GM23248 (cell line): ENCODE data around the gene NPC1.

ENCODE experiments used
- EZH2 ChIP-seq: fragments of 200-600 bp; sonication (generic); IDR thresholded peaks from 2 replicates; pipeline ENCODE4 v1.6.1; 2018; ENCODE audit warnings: antibody characterized with exemption, mild to moderate bottlenecking; ENCODE audit not compliant: insufficient read depth, poor library complexity, severe bottlenecking
- EZH2phosphoT487 ChIP-seq: fragments of 200-600 bp; sonication (generic); IDR thresholded peaks from 2 replicates; pipeline ENCODE4 v1.6.1; 2018; ENCODE audit warnings: antibody characterized with exemption, moderate library complexity, mild to moderate bottlenecking, low read depth; ENCODE audit not compliant: insufficient read depth

DNA sequence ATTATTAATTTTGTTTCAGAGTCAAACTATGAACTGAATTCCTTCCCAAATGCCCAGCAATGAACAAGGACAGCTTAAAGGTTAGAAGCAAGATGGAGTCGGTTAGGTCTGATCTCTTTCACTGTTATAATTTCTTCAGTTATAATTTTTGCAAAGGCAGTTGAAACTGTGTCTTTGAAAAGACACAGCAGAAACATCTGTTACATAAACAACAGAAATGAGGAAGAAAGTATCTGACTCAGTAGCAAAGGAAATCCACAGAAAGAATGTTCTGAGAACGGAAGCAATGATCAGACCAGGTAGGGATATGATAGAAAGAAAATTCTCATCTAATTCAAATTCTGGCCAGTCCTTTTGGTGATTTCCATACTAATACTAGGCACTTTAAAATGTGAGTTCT, 88.2 kb downstream of the NPC1 start:
- TF ChIP-seq EZH2 = no peak
- TF ChIP-seq EZH2phosphoT487 = no peak
